ENCODE results near the gene LITAFD. TPM values are rescaled to one million over a fixed set of nuclear protein-coding genes. Genes with fewer than 3 reads are reported as not detected.

The LITAFD gene
- total RNA-seq, result not detected

GRCh38 chr16:8882041-8882617 is at the start of gene LITAFD:
Gene LITAFD (plus strand): TSS chr16:8882351. CDS start chr16:8884356, 2,005 bp downstream.

GRCh38 chr16:8868416-8869211 is 13.5 kb upstream of the LITAFD start, which contains the start of gene CARHSP1:
Gene CARHSP1 (minus strand): TSS chr16:8869006. CDS start chr16:8859328, 9,678 bp downstream.

Other genes starting within 250 kb of the LITAFD start
- gene ABAT, start 207.7 kb upstream of the LITAFD start, total RNA-seq, result 119 TPM
- 4.7 TPM for gene TMEM186, start 84.7 kb upstream of the LITAFD start, total RNA-seq
- gene PMM2, start 84.5 kb upstream of the LITAFD start, total RNA-seq, result 14.7 TPM
- gene CARHSP1, start 13.3 kb upstream of the LITAFD start, total RNA-seq, result 247 TPM
- 160 TPM for gene USP7, start 81.6 kb downstream of the LITAFD start, total RNA-seq
- 130 TPM for gene HAPSTR1, start 209.3 kb downstream of the LITAFD start, total RNA-seq

All from parietal lobe (tissue), 1 donor.